ENCODE data around the gene LRRC49. TPM values are rescaled to one million over a fixed set of nuclear protein-coding genes. Genes with fewer than 3 reads are reported as not detected.

Gene LRRC49
- total RNA-seq, 1 experiment from 2014 or later = 8.3 TPM

DNA sequence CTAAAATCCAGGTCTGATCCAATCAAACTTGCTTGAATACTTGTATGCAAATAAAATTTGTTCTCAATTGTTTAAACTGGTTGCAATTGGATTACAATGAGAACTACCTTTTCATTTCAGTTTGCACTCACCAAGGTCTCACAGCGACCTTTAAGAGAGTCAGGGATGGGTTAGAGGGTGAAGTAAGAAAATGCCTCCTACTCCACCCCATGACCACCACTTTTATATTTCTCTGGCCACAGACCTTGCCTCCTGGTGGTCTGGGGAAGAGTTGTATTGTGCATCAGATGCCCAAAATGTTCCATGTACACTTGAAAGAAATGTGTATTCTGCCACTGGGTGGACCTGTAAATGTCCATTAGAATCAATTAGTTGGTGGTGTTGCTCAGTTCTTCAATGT lies 206.3 kb downstream of the LRRC49 start:
- H3K4me3 Mint-ChIP-seq = no peak overlapping the region
- H3K9ac ChIP-seq (ENCODE audit: extremely low read depth, insufficient read length, low read length) = no peak overlapping the region
- no peaks in the 10 kb centered on the region for H3K27me3 ChIP-seq (ENCODE audit: insufficient read depth, low read length)
- no peaks in the 10 kb centered on the region for H3K79me1 ChIP-seq (ENCODE audit: insufficient read depth, low read depth, low read length, poor library complexity, severe bottlenecking)
- no peaks in the 10 kb centered on the region for H3K4me1 Mint-ChIP-seq
- no peak overlapping the region for H2BK20ac ChIP-seq (ENCODE audit: low read depth, low read length, poor library complexity, severe bottlenecking)
- no peak overlapping the region for H3K27ac ChIP-seq (ENCODE audit: insufficient read length, low read depth, low read length)
- peaks cover 3% of the 10 kb centered on the region for H3K27me3 Mint-ChIP-seq (ENCODE audit: low read depth)
- DNase-seq = no peak
- no peaks in the 10 kb centered on the region for H3K4me1 ChIP-seq (ENCODE audit: insufficient read depth, low read length)
- no peaks in the 10 kb centered on the region for H3K9me3 Mint-ChIP-seq
- TF ChIP-seq CTCF (conservative IDR thresholded peaks at IDR 0.05) = 0 out of 3 replicates have a peak, but pooled peaks have one; percentile 11
- H2AK5ac ChIP-seq (ENCODE audit: insufficient read length, low read length) = no peak overlapping the region
- H4K20me1 ChIP-seq (ENCODE audit: control insufficient read depth, insufficient read depth, insufficient read length) = no peaks in the 10 kb centered on the region
- H2BK12ac ChIP-seq (ENCODE audit: insufficient read length, low read depth, low read length) = no peak overlapping the region
- H4K91ac ChIP-seq (ENCODE audit: insufficient read length, low read depth, low read length) = no peak overlapping the region
- H2BK15ac ChIP-seq (ENCODE audit: low read depth, low read length) = no peak overlapping the region
- no peaks in the 10 kb centered on the region for H3K79me2 ChIP-seq (ENCODE audit: insufficient read depth, low read length)
- no peak overlapping the region for H3K27ac Mint-ChIP-seq
- H3T11ph ChIP-seq (ENCODE audit: low read length) = no peak overlapping the region
- WGBS (ENCODE audit: extremely low coverage, insufficient read length, low lambda C conversion rate) = no CpG with 5 or more reads among the region's 1 CpG
- no peak overlapping the region for H3K23ac ChIP-seq (ENCODE audit: insufficient read length, low read depth, low read length)
- H3K9me3 ChIP-seq (ENCODE audit: control insufficient read depth, low read depth, low read length) = no peaks in the 10 kb centered on the region
- H4K8ac ChIP-seq (replicated peaks; ENCODE audit: insufficient read length, low read depth, low read length) = no peak overlapping the region
- H3K56ac ChIP-seq (ENCODE audit: insufficient read length, low read depth, low read length) = no peak overlapping the region
- H4K5ac ChIP-seq (ENCODE audit: insufficient read length, low read depth, low read length) = no peak overlapping the region
- no peak overlapping the region for H2AFZ ChIP-seq (ENCODE audit: low read length)
- no peak overlapping the region for H3K14ac ChIP-seq (ENCODE audit: insufficient read depth, low read length)
- H3K4ac ChIP-seq (ENCODE audit: low read depth, low read length) = no peak overlapping the region
- no peak overlapping the region for H2BK5ac ChIP-seq (ENCODE audit: insufficient read length, low read length)
- no peaks in the 10 kb centered on the region for H3K36me3 Mint-ChIP-seq (ENCODE audit: insufficient read depth in 1 of 3, low read depth in 3 of 3)
- H2BK120ac ChIP-seq (ENCODE audit: low read depth, low read length, poor library complexity, severe bottlenecking) = no peak overlapping the region
- no peaks in the 10 kb centered on the region for H3K23me2 ChIP-seq (ENCODE audit: insufficient read length, low read depth, low read length, poor library complexity, severe bottlenecking)
- no peak overlapping the region for H3K4me2 ChIP-seq (ENCODE audit: insufficient read depth, insufficient read length, low read length)
- no peak overlapping the region for H3K18ac ChIP-seq (ENCODE audit: insufficient read length, low read depth, low read length)

Other genes starting within 250 kb of the LRRC49 start
- gene UACA, start 129.3 kb upstream of the LRRC49 start, total RNA-seq (2021) = 36.1 and 38.0 TPM in 2 replicates
- 15.1 and 18.9 TPM in 2 replicates for gene LARP6, start 38.7 kb upstream of the LRRC49 start, total RNA-seq (2021)
- 2.5 and 3.7 TPM in 2 replicates for gene THAP10, start 393 bp upstream of the LRRC49 start, total RNA-seq (2021)
- gene THSD4, start 222.6 kb downstream of the LRRC49 start, total RNA-seq (2021) = 5.5 and 5.7 TPM in 2 replicates